Activated CD4-positive, alpha-beta T cell treated with anti-CD3 and anti-CD28 coated beads, Interleukin-2, Interleukin-6, amounts not matched to agents 100 ng/mL and 50 ng/mL, durations not matched to agents 16 hours and 8 hours (primary cell): ENCODE data around the gene ARMC3.

Source experiments
- DNase-seq: peaks from one replicate; pipeline ENCODE4 v3.0.0-alpha.2; 2020

The ARMC3 gene

GRCh38 chr10:22997096-22997495 is 69.2 kb downstream of the ARMC3 start:
- no peak for DNase-seq

- DNase-seq: no peak
Measured at GRCh38 chr10:22998091-22998490, 70.2 kb downstream of the ARMC3 start.

GRCh38 chr10:22999942-23000341 is 72.1 kb downstream of the ARMC3 start:
- no peak for DNase-seq

GRCh38 chr10:23001901-23002516 is 74.2 kb downstream of the ARMC3 start:
- DNase-seq: no peak

GRCh38 chr10:23005150-23005549 is 77.3 kb downstream of the ARMC3 start:
- DNase-seq: no peak

- DNase-seq: no peak
Measured at GRCh38 chr10:23013581-23014335, 85.9 kb downstream of the ARMC3 start.

- DNase-seq: no peak
Measured at GRCh38 chr10:23015021-23015707, 87.3 kb downstream of the ARMC3 start.

- no peak for DNase-seq
Measured at GRCh38 chr10:23016636-23017035, 88.8 kb downstream of the ARMC3 start.

- no peak for DNase-seq
Measured at GRCh38 chr10:23019633-23020032, 91.8 kb downstream of the ARMC3 start.

- no peak for DNase-seq
Measured at GRCh38 chr10:23021430-23021829, 93.6 kb downstream of the ARMC3 start.

GRCh38 chr10:23024002-23024401 is 96.1 kb downstream of the ARMC3 start:
- DNase-seq: no peak

- no peak for DNase-seq
Measured at GRCh38 chr10:23031318-23031717, 103.5 kb downstream of the ARMC3 start.

- DNase-seq: no peak
Measured at GRCh38 chr10:23034790-23035189, 106.9 kb downstream of the ARMC3 start.

- DNase-seq: no peak
Measured at GRCh38 chr10:23035569-23035968, 107.7 kb downstream of the ARMC3 start.

- no peak for DNase-seq
Measured at GRCh38 chr10:23037152-23037551, 109.3 kb downstream of the ARMC3 start.

- DNase-seq: no peak
Measured at GRCh38 chr10:23037561-23037960, 109.7 kb downstream of the ARMC3 start.

- no peak for DNase-seq
Measured at GRCh38 chr10:23038172-23038571, 110.3 kb downstream of the ARMC3 start.

GRCh38 chr10:23040002-23040401 is 112.1 kb downstream of the ARMC3 start:
- DNase-seq: no peak

GRCh38 chr10:23046027-23046426 is 118.2 kb downstream of the ARMC3 start:
- DNase-seq: no peak

GRCh38 chr10:23047201-23048050 is 119.6 kb downstream of the ARMC3 start:
- no peak for DNase-seq

- no peak for DNase-seq
Measured at GRCh38 chr10:23048191-23048590, 120.3 kb downstream of the ARMC3 start.

GRCh38 chr10:23051278-23051677 is 123.4 kb downstream of the ARMC3 start:
- DNase-seq: no peak

GRCh38 chr10:23051855-23052331 is 124.0 kb downstream of the ARMC3 start:
- no peak for DNase-seq
